NT2/D1 (cell line): ENCODE data around the gene HSF2.

ENCODE experiments used
- YY1 ChIP-seq: IDR thresholded peaks from 2 replicates; pipeline ENCODE4 v1.6.1; 2011; ENCODE audit not compliant: insufficient read length, insufficient read depth
- ZNF274 ChIP-seq: IDR thresholded peaks from 2 replicates; pipeline ENCODE4 v1.6.1; 2011; ENCODE audit warnings: mild to moderate bottlenecking, low read depth, low read length

- TF ChIP-seq ZNF274: no peak
- TF ChIP-seq YY1: no peak
Observed at GRCh38 chr6:122408702-122409458, 9.4 kb downstream of the HSF2 start.
